ENCODE data around the gene NUDT8.
"Not testable (repeated sequence)": the region's sequence is repeated elsewhere in the genome, so short reads cannot be mapped to it uniquely, and the experiment has no call there.

The NUDT8 gene

DNA sequence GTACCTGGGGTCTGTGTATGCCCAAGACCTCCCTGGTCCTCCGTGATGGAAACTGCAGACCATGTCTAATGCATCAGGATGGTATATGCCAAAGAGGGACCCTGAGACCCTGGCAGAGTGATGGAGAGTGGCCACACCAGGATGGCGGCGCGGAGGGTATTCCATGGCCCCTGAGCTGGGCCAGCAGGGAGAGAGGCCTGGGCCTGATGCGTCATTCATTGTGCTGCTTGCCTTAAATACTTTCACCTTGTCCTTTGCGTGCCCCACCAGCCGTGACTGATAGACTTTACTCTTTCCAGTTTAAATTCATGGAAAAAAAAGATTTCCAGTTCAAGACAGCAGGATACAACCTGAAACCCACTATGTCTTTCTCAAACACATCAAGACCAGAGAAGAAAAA lies 28.6 kb downstream of the NUDT8 start:
- TF ChIP-seq, protein P1, sequence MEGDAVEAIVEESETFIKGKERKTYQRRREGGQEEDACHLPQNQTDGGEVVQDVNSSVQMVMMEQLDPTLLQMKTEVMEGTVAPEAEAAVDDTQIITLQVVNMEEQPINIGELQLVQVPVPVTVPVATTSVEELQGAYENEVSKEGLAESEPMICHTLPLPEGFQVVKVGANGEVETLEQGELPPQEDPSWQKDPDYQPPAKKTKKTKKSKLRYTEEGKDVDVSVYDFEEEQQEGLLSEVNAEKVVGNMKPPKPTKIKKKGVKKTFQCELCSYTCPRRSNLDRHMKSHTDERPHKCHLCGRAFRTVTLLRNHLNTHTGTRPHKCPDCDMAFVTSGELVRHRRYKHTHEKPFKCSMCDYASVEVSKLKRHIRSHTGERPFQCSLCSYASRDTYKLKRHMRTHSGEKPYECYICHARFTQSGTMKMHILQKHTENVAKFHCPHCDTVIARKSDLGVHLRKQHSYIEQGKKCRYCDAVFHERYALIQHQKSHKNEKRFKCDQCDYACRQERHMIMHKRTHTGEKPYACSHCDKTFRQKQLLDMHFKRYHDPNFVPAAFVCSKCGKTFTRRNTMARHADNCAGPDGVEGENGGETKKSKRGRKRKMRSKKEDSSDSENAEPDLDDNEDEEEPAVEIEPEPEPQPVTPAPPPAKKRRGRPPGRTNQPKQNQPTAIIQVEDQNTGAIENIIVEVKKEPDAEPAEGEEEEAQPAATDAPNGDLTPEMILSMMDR (IDR thresholded peaks at IDR 0.05; ENCODE audit: borderline replicate concordance, insufficient read depth, low read depth, low read length): no peak
- no peak overlapping the region for H3K4me3 ChIP-seq (ENCODE audit: low read depth, low read length)

DNA sequence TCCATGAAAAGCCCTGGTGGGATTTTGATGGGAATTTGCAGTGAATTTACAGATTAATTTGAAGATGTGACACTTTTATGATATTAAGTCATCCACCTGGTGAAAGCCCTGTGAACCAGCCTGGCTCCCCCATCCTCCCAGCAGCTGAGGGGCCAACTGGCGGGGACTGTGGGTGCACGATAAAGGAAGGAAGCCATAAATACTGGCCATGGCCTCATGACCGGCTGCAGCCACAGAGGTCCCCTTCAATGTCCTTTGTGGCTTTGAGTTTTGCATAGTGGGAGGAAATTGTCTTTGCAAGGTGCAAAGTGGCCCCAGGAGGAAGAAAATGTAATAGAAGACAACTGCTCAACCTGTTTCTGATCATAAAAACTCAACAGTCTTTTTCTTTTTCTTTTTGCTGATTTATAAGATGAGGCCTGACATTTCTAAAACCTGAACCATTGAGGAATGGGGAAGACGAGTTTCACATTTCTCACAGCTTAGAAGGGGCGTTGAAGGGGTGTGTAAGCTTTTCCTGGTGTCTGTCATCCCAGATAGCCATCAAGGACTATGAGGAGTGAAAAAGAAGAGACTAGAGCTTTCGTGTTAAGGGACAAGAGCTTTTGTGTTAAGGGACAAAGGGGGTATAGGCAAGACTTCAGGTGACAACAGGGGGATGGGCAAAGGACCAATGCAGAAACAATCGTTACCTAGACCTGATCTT lies 29.3 kb downstream of the NUDT8 start:
- TF ChIP-seq, protein P1 (IDR thresholded peaks at IDR 0.05; ENCODE audit: borderline replicate concordance, insufficient read depth, low read depth, low read length): no peak
- H3K4me3 ChIP-seq (ENCODE audit: low read depth, low read length): peak overlapping the region; percentile 23

GRCh38 chr11:67599149-67599548 lies 30.6 kb downstream of the NUDT8 start:
- no peak overlapping the region for H3K4me3 ChIP-seq (ENCODE audit: low read depth, low read length)
- TF ChIP-seq, protein P1 (IDR thresholded peaks at IDR 0.05; ENCODE audit: borderline replicate concordance, insufficient read depth, low read depth, low read length): no peak

DNA sequence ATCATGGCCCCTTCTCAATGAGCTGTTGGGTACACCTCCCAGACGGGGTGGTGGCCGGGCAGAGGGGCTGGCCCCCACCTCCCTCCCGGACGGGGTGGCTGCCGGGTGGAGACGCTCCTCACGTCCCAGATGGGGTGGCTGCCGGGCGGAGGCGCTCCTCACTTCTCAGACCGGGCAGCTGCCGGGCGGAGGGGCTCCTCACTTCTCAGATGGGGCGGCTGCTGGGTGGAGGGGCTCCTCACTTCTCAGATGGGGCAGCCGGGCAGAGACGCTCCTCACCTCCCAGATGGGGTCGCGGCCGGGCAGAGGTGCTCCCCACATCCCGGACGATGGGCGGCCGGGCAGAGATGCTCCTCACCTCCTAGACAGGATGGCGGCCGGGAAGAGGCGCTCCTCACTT lies 31.8 kb downstream of the NUDT8 start:
- H3K4me3 ChIP-seq (ENCODE audit: low read depth, low read length): not testable (repeated sequence)

DNA sequence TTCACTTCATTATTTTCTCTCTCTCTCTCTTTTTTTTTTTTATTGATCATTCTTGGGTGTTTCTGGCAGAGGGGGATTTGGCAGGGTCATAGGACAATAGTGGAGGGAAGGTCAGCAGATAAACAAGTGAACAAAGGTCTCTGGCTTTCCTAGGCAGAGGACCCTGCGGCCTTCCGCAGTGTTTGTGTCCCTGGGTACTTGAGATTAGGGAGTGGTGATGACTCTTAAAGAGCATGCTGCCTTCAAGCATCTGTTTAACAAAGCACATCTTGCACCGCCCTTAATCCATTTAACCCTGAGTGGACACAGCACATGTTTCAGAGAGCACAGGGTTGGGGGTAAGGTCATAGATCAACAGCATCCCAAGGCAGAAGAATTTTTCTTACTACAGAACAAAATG lies 32.3 kb downstream of the NUDT8 start:
- not testable (repeated sequence) for H3K4me3 ChIP-seq (ENCODE audit: low read depth, low read length)

GRCh38 chr11:67596753-67597300 lies 32.9 kb downstream of the NUDT8 start:
- no peak overlapping the region for H3K4me3 ChIP-seq (ENCODE audit: low read depth, low read length)
- TF ChIP-seq, protein P1 (IDR thresholded peaks at IDR 0.05; ENCODE audit: borderline replicate concordance, insufficient read depth, low read depth, low read length): no peak

GRCh38 chr11:67594480-67594879 lies 35.3 kb downstream of the NUDT8 start:
- TF ChIP-seq, protein P1 (IDR thresholded peaks at IDR 0.05; ENCODE audit: borderline replicate concordance, insufficient read depth, low read depth, low read length): no peak
- no peak overlapping the region for H3K4me3 ChIP-seq (ENCODE audit: low read depth, low read length)

DNA sequence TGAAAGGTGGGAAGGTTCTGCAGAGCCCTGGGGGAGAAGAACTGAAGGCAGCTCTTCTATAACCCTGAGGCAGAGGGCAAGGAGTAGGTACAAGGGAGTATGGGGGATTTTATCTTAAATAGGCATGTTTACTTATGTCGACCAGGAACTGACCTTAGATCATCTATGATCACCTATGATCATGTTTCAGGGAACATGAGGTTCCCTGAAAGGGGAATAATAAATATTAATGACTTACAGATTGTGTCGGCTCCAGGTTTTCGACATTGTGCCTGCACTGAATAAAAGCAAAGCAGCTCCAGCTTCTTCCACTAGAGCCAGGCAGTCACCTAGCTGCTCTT lies 36.2 kb downstream of the NUDT8 start:
- TF ChIP-seq, protein P1 (IDR thresholded peaks at IDR 0.05; ENCODE audit: borderline replicate concordance, insufficient read depth, low read depth, low read length): no peak
- H3K4me3 ChIP-seq (ENCODE audit: low read depth, low read length): no peak overlapping the region
